Activated T-cell treated with anti-CD3 and anti-CD28 coated beads for 1 hour (primary cell): ENCODE measurements around the gene ILKAP.

Source experiments
- DNase-seq: peaks from one replicate; pipeline ENCODE4 v3.0.0-alpha.2; 2020; ENCODE audit warnings: low read depth

Gene ILKAP

DNA sequence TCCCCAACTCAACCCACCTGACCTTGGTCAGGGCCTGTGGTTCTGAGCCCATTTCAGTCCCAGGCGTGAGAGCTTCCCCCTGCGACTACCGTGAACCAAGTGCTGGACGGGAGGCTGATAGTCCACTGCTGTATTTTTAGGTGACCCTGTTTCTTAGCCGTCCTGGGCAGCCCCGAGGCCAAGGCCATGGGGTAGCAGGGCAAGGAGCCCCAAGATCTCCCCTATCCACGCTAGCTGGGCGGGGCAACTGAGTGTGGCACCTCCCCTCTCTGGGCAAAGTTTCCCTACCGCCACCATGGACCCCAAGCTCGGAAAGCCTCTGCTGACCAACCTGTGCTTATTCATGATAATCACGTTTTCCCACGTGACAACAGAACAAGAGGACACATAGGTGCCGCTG is 65.6 kb downstream of the ILKAP start:
- DNase-seq: no peak

DNA sequence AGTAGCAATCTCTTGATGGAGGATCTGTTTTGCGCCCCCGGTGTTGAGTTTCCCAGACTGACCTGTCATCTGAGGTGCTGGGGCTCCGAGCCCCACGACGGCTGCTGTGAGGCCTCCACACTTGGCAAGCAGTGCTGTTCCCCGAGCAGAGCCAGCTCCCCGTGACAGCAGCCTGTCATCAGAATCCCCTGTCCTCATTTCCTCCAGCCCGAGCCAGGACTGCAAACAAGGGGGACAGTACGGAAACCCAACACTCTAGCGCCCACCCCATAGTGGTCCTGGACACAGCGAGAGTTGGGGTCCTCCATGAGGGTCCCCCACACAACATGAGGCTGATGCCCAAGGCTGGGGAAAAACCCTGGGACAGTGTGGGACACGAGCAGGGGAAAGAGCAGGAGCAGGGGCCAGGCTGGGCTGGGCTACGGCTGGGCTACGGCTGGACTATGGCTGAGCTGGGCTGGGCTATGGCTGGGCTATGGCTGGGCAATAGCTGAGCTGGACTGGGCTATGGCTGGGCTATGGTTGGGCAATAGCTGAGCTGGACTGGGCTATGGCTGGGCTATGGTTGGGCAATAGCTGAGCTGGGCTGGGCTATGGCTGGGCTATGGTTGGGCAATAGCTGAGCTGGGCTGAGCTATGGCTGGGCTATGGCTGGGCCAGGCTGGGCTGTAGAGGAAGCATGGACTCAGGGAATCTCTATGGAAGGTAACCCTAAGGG is 66.5 kb downstream of the ILKAP start:
- no peak for DNase-seq

DNA sequence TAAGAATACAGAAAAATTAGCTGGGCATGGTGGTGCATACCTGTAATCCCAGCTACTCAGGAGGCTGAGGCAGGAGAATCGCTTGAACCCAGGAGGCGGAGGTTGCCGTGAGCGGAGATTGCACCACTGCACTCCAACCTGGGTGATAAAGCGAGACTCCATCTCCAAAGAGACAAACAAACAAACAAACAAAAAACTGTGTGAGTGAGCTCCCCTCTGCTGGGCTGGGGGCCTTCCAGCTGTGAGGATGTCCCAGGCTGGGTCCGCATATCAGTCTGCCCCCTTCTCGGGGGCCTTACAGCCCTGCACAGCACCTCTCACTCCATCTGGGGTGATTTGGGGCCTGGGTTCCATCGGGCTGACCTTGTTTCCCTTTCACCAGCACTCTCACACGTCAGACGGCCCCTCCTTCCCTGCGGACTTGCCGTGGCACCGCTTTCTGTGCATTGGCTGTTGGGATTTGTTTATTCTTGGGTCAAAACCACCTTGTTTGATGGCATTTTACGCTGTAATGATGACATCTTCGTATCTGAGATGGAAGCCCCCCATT is 67.8 kb downstream of the ILKAP start:
- no peak for DNase-seq

DNA sequence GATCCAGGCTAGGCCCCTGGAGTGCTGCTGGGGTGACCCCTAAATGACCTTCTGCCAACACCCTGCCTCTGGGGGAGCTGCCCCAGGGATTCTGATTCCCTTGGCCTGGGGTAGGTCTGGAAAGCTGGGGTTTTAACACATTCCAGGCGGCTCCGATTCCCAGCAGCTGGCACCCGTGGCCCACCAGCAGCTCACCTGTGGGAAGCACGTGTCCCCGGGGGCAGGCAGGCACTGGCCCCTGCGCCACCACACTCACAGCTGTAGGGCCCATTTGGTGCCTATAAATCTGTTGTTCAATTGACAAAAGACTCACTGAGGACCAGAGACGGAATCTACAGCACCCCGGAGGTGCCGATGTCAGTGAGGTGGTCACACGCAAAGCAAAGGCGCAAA is 69.1 kb downstream of the ILKAP start:
- DNase-seq: no peak

DNA sequence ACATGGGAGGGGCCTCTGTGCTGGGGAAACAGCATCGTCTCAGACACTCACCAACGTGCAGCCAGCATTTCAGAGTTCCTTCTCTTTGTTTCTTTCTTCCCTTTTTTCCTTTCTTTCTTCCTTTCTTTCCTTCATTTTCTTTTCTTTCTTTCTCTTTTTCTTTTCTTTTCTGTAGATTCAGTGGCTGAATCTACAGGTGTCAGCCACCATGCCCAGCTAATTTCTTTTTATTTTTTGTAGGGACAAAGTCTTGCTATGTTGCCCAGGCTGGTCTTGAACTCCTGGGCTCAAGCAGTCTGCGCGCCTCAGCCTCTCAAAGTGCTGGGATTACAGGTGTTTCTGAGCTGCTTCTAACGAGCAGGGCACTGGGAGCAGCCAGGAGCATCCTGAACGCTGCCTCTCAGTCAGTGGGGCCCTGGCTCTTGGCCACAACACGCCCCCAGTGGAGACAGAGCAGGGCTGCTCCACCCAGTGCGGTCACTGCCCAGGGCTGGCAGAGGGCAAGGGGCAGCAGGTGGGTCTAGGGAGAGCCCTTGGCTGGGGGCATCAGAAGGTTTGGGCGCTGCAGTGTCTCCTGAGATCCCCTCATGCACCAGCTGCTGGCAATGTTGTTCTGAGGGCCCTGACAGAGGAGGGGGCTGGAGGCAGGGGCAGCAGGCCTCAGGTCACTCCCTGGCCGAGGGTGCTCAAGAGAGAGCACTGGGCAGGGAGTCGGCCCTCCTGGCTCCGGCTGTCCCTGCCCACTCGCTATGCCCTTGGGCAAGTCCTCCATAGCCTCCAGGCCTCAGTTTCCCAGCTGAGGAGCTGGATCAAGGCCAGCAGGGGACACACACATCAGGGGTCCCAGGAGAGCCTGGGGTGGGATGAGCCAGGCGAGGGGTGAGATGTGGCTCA is 69.7 kb downstream of the ILKAP start:
- DNase-seq: no peak

DNA sequence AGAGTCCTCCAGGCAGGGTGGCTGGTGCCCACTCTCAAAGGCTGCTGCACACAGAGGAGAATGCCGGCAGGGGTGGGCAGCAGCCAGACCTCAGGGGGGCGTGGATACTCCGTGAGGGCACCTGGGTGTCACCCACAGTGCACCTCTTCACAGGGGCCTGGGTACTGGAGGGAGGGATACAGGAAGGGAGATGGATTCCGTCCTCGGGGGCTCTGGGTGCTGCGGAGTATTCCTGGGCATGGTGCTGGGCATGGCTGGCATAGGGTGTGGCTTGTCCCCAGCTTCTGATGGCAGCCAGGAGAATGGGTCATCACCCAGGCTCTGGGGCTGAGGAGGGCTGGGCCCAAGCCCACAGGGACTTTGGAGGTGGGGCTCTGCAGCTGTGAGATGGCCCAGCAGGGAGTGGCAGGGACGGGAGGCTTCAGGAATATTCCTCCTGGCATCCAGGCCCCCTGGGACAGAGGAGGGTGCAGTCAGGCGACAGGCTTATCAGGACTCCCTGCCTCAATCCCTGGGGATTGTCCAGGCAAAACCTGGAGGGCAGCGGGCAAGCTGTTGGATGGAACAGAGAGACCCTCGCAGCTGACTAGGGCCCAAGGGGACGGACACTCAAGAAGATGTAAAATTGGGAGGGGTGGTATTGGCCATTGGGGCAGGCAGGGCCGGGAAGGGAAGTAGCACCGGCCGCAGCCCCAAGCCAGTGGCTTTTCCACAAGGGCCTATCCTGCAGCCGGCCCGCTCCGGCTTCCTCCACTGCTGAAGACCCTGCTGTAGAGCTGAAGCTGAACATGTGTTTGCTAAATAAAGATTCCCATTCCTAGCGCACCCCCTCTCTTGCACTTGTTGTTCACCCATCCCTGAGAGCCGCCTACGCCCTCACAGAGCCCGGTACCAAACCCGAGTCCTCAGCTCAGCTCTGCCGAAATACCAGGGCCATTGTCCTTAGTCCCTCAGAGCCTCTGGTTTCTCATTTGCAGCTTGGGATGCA is 70.7 kb downstream of the ILKAP start:
- no peak for DNase-seq

DNA sequence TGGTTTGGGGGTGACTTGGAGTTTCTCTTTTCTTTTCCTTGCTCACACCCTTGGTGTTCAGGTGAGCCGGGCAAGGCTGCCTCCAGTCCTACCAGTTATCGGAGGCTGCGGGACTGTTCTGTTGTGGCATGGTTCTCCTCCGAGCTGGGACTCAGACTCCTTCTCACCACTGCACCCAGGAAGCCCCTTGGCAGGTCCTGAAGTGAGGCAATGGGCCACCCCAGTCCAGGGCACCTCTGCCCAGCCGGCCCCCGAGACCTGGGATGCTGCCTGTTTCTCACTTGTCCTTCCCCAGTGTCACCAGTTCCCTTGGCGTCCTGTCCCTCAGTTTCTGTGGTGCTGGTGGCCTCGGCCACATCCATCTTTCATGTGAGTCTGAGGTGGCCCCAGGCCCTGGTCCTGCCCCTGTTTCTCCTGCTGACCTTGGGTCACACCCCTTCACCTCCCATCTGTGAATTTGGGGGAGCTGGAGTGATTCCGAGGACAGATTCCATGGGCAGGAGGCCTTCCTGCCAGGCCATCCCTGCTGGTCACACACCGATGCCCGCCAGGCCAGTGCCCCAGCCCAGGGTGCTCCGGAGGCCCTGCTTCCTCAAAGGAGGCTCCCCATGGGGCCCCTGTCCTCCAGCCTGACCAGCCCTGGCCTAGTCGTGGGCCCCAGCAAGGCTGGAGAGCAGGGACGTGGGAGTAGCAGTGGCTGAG is 71.6 kb downstream of the ILKAP start:
- DNase-seq: no peak

DNA sequence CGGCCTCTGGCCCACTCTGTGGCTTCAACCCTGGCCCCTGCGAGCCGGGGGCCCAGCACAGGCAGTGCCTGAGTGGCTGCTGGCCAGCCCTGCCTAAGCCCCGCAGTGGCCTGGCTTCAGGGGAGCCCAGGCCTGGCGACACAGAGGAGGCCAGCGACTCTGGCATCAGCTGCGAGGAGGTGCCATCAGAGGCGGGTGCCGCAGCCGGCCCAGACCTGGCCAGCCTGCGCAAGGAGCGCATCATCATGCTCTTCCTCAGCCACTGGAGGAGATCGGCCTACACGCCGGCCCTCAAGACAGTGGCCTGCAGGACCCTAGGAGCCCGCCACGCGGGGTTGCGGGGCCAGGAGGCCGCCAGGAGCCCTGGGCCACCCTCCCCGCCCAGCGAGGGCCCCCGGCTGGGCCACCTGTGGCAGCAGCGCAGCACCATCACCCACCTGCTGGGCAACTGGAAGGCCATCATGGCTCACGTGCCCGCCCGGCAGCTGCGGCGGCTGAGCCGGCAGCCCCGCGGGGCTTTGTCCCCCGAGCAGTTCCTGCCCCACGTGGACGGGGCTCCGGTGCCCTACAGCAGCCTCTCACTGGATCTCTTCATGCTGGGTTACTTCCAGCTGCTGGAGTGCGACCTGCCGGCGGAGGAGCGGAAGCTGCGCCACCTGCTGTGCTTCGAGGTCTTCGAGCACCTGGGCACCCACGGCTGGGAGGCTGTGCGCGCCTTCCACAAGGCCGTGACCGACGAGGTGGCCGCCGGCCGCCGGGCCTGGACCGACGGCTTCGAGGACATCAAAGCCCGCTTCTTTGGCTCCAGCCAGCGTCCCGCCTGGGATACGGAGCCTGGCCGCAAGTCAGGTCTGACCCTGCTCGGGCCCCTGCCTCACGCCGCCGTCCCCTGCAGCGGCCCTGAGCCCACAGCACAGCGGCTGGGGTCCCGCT is 72.5 kb downstream of the ILKAP start:
- DNase-seq: no peak

DNA sequence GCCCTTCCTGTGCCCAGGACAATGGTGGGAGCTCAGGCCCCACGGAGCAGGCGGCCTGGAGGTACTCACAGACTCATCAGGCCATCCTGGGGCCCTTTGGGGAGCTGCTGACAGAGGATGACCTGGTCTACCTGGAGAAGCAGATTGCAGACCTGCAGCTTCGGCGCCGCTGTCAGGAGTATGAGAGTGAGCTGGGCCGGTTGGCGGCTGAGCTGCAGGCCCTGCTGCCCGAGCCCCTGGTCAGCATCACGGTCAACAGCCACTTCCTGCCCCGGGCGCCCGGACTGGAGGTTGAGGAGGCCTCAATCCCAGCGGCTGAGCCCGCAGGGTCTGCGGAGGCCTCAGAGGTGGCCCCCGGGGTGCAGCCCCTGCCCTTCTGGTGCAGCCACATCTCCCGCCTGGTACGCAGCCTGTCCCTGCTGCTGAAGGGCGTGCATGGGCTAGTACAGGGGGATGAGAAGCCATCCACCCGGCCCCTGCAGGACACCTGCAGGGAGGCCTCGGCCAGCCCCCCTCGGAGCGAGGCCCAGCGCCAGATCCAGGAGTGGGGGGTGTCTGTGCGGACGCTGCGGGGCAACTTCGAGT is 73.3 kb downstream of the ILKAP start:
- no peak for DNase-seq

DNA sequence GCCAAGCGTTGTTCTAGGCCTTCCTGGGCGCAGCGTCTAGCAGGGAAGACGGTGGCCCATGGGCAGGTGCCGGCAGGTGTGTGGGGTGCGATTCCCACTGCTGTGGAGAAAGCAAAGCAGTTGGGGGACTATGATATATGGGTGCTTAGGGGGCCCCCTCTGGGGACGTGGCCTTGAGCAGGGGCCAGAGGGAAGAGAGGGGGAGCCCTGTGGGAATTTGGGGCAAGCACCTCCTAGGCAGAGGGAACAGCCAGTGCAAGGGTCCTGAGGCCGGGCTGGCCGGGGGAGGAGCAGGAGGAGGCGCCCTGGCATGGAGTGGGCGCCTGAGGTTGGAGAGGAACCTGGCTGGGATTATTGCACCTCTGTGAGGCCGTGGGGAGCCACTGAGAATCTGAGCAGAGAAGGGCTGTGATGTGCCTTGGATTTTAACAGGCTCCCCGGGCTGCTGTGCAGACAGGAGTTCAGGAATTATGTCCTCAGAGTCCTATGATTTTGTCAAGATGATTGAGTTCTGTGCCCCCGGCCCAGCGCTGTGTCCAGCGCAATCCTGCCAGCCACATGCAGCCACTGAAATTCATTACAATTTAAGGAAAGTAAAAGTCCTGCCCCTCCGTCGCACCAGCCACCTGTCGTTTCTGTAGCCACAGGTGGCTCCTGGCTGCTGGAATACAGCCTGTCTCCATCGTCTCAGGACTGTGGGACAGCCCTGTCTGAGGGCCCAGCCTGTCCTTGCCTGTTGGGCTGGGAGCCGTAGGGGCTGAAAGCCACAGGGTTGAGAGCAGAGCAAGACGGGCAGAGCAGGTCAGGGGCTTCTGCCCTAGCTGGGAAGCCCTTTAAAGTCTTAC is 74.1 kb downstream of the ILKAP start:
- no peak for DNase-seq

DNA sequence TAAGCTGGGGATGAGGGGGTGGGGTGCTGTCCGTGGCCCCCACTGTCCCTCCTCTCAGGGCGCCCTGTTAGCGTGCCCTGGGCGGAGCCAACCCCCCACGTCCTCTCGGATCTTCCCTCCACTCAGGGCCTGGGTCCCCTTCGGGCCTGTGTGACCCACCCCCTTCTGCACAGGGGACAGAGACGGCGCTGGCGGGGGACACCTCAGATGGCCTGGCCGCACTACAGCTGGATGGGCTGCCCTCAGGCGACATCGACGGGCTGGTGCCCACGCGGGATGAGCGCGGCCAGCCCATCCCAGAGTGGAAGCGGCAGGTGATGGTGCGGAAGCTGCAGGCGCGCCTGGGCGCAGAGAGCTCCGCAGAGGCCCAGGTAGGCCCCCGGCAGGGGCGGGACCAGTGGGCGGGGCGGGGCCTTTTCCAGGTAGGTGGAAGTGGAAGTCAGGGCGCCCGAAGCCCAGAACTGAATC is 74.9 kb downstream of the ILKAP start:
- DNase-seq: no peak

DNA sequence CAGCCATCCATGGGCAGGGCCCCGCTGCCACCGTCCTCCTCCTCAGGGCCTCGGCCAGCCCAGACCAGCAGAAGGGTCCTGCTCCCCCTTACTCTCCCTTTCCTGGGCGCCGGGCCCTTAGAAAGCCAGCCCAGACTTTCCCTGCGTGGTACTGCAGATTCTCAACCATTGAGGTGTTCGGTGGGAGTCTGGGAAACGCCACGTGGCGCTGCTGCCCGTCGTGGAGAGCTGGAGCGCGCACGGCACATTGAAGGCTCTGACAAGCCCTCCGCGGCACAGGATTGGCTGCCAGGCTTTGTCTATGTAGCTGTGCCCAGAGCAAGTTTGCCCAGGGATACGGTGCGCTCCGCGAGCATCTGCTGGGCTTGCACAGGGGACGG is 75.4 kb downstream of the ILKAP start:
- DNase-seq: no peak

DNA sequence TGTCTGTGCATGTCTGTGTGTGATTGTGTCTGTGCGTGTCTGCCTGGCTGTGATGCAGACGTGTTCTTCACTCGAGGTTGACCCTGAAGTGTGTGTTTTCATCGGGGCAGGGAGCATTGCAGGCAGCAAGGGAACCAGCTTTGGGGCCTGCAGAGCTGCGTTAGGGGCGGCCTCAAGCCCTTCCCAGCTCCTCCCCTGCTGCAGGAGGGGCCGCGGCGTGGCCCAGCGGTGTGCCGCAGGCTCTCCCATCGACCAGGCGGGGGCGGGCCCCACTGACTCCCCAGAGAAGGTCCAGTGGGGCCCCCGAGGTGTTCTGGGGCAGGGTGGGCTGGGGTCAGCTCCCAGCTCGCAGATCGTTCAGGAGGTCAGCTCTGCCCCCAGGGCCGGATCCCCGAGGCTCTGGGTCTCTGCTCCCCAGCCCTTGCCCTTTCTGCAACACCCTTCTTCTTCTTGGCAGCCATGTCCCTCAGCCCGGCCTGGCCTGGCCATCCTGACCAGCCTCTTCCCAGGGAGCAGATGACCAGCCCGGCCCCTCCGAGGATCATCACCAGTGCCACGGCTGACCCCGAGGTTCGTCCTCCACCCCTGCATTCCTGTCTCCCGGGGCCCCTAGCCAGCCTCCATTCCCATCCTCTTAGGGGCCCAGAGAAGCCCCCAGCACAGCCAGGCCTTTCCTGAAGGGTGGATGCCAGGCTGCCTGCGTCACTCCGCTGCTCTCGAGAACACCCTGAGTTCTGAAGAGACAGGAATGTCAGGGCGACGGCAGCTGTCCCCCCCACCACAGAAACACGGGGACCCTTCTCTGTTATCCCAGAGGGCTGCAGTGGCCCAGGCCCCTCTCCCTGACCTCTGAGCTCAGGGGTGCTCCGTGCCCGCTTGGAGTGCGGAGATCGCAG is 76.1 kb downstream of the ILKAP start:
- no peak for DNase-seq

DNA sequence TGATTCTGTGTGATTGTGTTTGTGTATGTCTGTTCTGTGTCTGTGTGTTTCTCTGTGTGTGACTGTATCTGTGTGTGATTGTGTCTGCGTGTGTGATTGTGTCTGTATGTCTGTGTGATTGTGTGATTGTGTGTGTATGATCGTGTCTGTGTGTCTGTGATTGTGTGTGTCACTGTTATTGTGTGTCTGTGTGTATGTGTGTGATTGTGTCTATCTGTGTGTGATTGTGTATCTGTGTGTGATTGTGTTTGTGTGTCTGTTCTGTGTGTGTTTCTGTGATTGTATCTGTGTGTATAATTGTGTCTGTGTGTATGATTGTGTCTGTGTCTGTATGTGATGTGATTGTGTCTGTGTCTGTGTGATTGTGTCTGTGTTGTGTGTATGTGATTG is 76.7 kb downstream of the ILKAP start:
- DNase-seq: no peak

DNA sequence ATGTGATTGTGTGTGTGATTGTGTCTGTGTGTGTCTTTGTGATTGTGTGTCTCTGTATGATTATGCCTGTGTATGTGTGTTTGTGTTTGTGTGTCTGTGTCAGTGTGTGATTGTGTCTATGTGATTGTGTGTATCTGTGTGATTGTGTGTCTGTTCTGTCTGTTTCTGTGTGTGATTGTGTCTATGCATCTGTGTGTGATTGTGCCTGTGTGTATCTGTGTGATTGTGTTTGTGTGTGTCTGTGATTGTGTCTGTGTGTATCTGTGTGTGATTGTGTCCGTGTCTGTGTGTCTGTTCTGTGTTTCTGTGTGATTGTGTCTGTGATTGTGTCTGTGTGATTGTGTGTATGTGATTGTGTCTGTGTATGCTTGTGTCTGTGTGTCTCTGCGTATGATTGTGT is 77.2 kb downstream of the ILKAP start:
- DNase-seq: no peak

DNA sequence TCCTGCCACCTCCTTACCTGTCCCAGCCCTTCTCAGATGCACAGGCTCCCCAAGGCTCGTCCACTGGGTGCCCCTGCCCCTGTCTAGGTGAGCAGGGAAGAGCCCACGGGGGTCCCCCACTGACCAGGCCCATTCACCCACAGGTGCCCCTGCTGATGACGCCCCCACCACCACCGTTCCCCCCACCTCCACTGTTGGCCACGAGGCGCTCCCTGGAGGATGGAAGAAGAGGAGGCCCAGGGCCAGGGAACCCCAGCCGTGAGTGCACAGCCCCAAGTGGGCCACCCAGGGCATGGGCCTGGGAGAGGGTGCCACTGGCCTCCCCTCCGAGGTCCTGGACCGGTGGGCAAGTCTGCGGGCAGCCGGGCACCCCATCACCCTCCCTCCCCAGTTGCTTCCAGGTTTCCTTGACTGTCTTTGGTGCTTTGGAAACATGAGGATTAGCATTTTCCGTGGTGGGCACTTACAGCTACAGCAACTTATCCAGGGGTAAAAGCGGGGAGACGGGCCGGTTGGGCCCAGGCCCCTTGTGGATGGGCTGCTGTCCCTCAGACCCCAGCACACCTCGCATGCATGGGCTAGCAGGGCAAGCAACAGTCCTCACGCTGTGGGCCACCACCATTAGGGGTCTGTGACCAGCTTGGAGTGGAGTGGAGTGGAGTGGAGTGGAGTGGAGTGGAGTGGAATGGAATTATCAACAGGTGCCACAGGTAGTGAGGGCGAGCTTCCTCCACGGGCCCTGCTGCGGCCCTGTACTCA is 78.2 kb downstream of the ILKAP start:
- DNase-seq: no peak

DNA sequence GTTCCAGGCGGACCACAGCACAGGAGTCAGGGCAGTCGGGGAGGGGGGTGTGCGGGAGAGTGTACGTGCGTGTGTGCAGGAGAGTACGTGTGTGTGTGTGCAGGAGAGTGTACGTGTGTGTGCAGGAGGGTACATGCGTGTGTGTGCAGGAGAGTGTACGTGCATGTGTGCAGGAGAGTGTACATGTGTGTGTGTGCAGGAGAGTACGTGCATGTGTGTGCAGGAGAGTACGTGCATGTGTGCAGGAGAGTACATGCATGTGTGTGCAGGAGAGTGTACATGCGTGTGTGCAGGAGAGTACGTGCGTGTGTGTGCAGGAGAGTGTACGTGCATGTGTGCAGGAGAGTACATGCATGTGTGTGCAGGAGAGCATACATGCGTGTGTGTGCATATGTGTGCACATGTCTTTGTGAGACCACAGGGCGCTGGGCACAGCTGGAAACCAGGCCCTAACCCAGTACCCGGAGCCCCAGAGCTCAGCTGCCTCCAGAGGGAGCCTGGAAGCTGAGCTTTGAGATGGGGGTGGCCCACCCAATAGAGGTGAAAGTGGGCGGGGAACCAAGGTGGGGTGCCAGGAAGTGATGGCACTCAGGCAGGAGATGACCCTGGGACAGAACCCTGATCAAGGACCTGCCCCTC is 78.9 kb downstream of the ILKAP start:
- no peak for DNase-seq
